IMR-90 (cell line): Measurements from ENCODE around the gene FGR.

Experiments
- BHLHE40 ChIP-seq: fragments of 150-350 bp; IDR thresholded peaks from 2 replicates; pipeline ENCODE4 v1.6.1; 2016; ENCODE audit warnings: mild to moderate bottlenecking, low read depth, low read length
- CEBPB ChIP-seq: IDR thresholded peaks from 2 replicates; pipeline ENCODE4 v1.6.1; 2012; ENCODE audit warnings: low read depth, low read length, improper control_type of control experiment
- CHD1 ChIP-seq: IDR thresholded peaks from 2 replicates; pipeline ENCODE4 v1.6.1; 2012; ENCODE audit warnings: low read depth, low read length, improper control_type of control experiment
- CTCF ChIP-seq: conservative IDR thresholded peaks from 2 replicates; pipeline ENCODE4 v1.5.1; 2012; ENCODE audit warnings: mild to moderate bottlenecking, low read depth, low read length, improper control_type of control experiment
- FOS ChIP-seq: fragments of 150-350 bp; IDR thresholded peaks from 2 replicates; pipeline ENCODE4 v1.6.1; 2016; ENCODE audit warnings: low read depth, low read length
- MAFK ChIP-seq: IDR thresholded peaks from 2 replicates; pipeline ENCODE4 v1.6.1; 2012; ENCODE audit warnings: low read depth, low read length, improper control_type of control experiment
- MAZ ChIP-seq: IDR thresholded peaks from 2 replicates; pipeline ENCODE4 v1.6.1; 2012; ENCODE audit warnings: low read depth, mild to moderate bottlenecking, low read length, improper control_type of control experiment, moderate library complexity, borderline replicate concordance
- MXI1 ChIP-seq: IDR thresholded peaks from 2 replicates; pipeline ENCODE4 v1.6.1; 2012; ENCODE audit warnings: low read depth, mild to moderate bottlenecking, low read length, moderate library complexity, borderline replicate concordance
- POLR2A ChIP-seq: IDR thresholded peaks from 2 replicates; pipeline ENCODE4 v1.6.1; 2012; ENCODE audit warnings: mild to moderate bottlenecking, low read depth, low read length
- RAD21 ChIP-seq: IDR thresholded peaks from 2 replicates; pipeline ENCODE4 v1.6.1; 2012; ENCODE audit warnings: low read length, improper control_type of control experiment
- RFX5 ChIP-seq: IDR thresholded peaks from 2 replicates; pipeline ENCODE4 v1.8.0; 2012; ENCODE audit warnings: low read depth, mild to moderate bottlenecking, low read length, moderate library complexity
- SMC3 ChIP-seq: fragments of 150-350 bp; IDR thresholded peaks from 2 replicates; pipeline ENCODE4 v1.6.1; 2016; ENCODE audit warnings: low read depth, mild to moderate bottlenecking, antibody characterized with exemption, low read length, moderate library complexity
- USF2 ChIP-seq: fragments of 150-350 bp; IDR thresholded peaks from 2 replicates; pipeline ENCODE4 v1.6.1; 2017; ENCODE audit warnings: mild to moderate bottlenecking, antibody characterized with exemption, low read length, low read depth

- TF ChIP-seq USF2 = no peak
- no peak for TF ChIP-seq CTCF
- TF ChIP-seq RAD21 = no peak
- no peak for TF ChIP-seq SMC3
- TF ChIP-seq POLR2A = no peak
- TF ChIP-seq MXI1 = no peak
- TF ChIP-seq MAZ = no peak
- TF ChIP-seq RFX5 = no peak
- TF ChIP-seq BHLHE40 = no peak
- no peak for TF ChIP-seq CHD1
- TF ChIP-seq MAFK = no peak
- no peak for TF ChIP-seq CEBPB
- no peak for TF ChIP-seq FOS
Observed at GRCh38 chr1:27585684-27586083, 49.3 kb downstream of the FGR start.
